WERI-Rb-1 (cell line): ENCODE data around the gene ACTR3.

Source experiments
- DNase-seq: peaks from one replicate; pipeline ENCODE4 v3.0.0-alpha.2; 2020
- H3K27ac ChIP-seq: fragments of 250-450 bp; sonication (Bioruptor Pico); 2 replicates; pipeline ENCODE4 v1.5.1; 2020; ENCODE audit warnings: mild to moderate bottlenecking, moderate library complexity
- H3K27me3 ChIP-seq: fragments of 250-450 bp; sonication (Bioruptor Pico); 2 replicates; pipeline ENCODE4 v1.5.1; 2021; ENCODE audit warnings: mild to moderate bottlenecking, low read depth, moderate library complexity; ENCODE audit not compliant: insufficient read depth, severe bottlenecking
- H3K36me3 ChIP-seq: fragments of 250-450 bp; sonication (Bioruptor Pico); 2 replicates; pipeline ENCODE4 v1.5.1; 2020; ENCODE audit warnings: mild to moderate bottlenecking, moderate library complexity
- H3K4me3 ChIP-seq: 2 replicates; pipeline ENCODE4 v1.5.1; 2011; ENCODE audit warnings: low read depth, mild to moderate bottlenecking, control low read depth, low read length
- H3K9me3 ChIP-seq: fragments of 250-450 bp; sonication (Bioruptor Pico); 2 replicates; pipeline ENCODE4 v1.5.1; 2021; ENCODE audit warnings: mild to moderate bottlenecking, moderate library complexity; ENCODE audit not compliant: severe bottlenecking
- CTCF ChIP-seq: IDR thresholded peaks from 2 replicates; pipeline ENCODE4 v1.5.1; 2011; ENCODE audit warnings: low read depth, mild to moderate bottlenecking, control low read depth, inconsistent platforms, low read length

Gene ACTR3

GRCh38 chr2:114007436-114007835, 117.5 kb downstream of the ACTR3 start:
- Histone ChIP-seq H3K4me3 (no peak overlapping the region), H3K27ac (no peak overlapping the region), H3K9me3 (no peaks in the 10 kb centered on the region), H3K36me3 (no peaks in the 10 kb centered on the region), H3K27me3 (no peaks in the 10 kb centered on the region)
- TF ChIP-seq CTCF, result no peak
- DNase-seq, result no peak

- Histone ChIP-seq H3K27me3 (no peaks in the 10 kb centered on the region), H3K9me3 (no peaks in the 10 kb centered on the region), H3K36me3 (no peaks in the 10 kb centered on the region), H3K4me3 (no peak overlapping the region), H3K27ac (peak overlapping the region; percentile 60)
- peak; percentile 61 for DNase-seq
- TF ChIP-seq CTCF, result no peak
Measured at GRCh38 chr2:114008720-114009119, 118.8 kb downstream of the ACTR3 start.

- DNase-seq, result no peak
- TF ChIP-seq CTCF, result no peak
- Histone ChIP-seq H3K36me3 (no peaks in the 10 kb centered on the region), H3K27me3 (no peaks in the 10 kb centered on the region), H3K9me3 (no peaks in the 10 kb centered on the region), H3K27ac (peak overlapping the region; percentile 43), H3K4me3 (no peak overlapping the region)
Measured at GRCh38 chr2:114009205-114009944, 119.5 kb downstream of the ACTR3 start.

- TF ChIP-seq CTCF, result no peak
- Histone ChIP-seq H3K9me3 (no peaks in the 10 kb centered on the region), H3K4me3 (no peak overlapping the region), H3K27ac (no peak overlapping the region), H3K27me3 (no peaks in the 10 kb centered on the region), H3K36me3 (no peaks in the 10 kb centered on the region)
- no peak for DNase-seq
Measured at GRCh38 chr2:114010001-114010400, 120.1 kb downstream of the ACTR3 start.

- H3K4me3 ChIP-seq, result no peak overlapping the region
- no peak for TF ChIP-seq CTCF
- DNase-seq, result no peak
- H3K27ac ChIP-seq, result no peak overlapping the region
- H3K9me3 ChIP-seq, result no peaks in the 10 kb centered on the region
- no peaks in the 10 kb centered on the region for H3K36me3 ChIP-seq
- no peaks in the 10 kb centered on the region for H3K27me3 ChIP-seq
Measured at GRCh38 chr2:114011713-114012112, 121.8 kb downstream of the ACTR3 start.
